ENCODE results near the gene SULT1A4. TPM values are rescaled to one million over a fixed set of nuclear protein-coding genes. Genes with fewer than 3 reads are reported as not detected.

Gene SULT1A4
- total RNA-seq, 2 experiments from 2014 or later: 1.2 to 1.6 TPM

Other genes starting within 250 kb of the SULT1A4 start
- gene NPIPB11, start 53.2 kb upstream of the SULT1A4 start, total RNA-seq: 1 to 10 TPM in 1 of 2 experiments, under 1 TPM in 1; 0.78 to 1.6 TPM
- 10 to 100 TPM in 1 of 2 experiments, 1 to 10 TPM in 1; 9.3 to 12.1 TPM for gene BOLA2, start 5.6 kb upstream of the SULT1A4 start, total RNA-seq
- gene SLX1B, start 5.4 kb upstream of the SULT1A4 start, total RNA-seq: 10 to 100 TPM; 67.1 to 67.3 TPM
- 10 to 100 TPM; 52.7 to 65.7 TPM for gene NPIPB12, start 46.5 kb downstream of the SULT1A4 start, total RNA-seq
- gene SPN, start 203.3 kb downstream of the SULT1A4 start, total RNA-seq: 100 to 1,000 TPM; 122 TPM
- 1 to 10 TPM; 5.4 to 5.5 TPM for gene QPRT, start 219.3 kb downstream of the SULT1A4 start, total RNA-seq